SU-DHL-6 (cell line): Measurements from ENCODE around the gene OR51L1.

ENCODE experiments used
- H2AFZ ChIP-seq: fragments of 200-600 bp; sonication (generic); 2 replicates; pipeline ENCODE4 v1.6.1; 2014; ENCODE audit warnings: low read depth, mild to moderate bottlenecking, moderate library complexity, mixed read lengths, antibody characterized with exemption, low read length; ENCODE audit not compliant: severe bottlenecking
- H3F3A ChIP-seq: fragments of 200-600 bp; shearing (Covaris generic); 2 replicates; pipeline ENCODE4 v1.6.0; 2016; ENCODE audit warnings: antibody characterized with exemption, mild to moderate bottlenecking; ENCODE audit not compliant: insufficient read depth
- H3K27ac ChIP-seq: fragments of 200-600 bp; sonication (generic); 2 replicates; pipeline ENCODE4 v1.5.1; 2016; ENCODE audit warnings: low read depth, mild to moderate bottlenecking, low read length, moderate library complexity, mixed read lengths
- H3K27me3 ChIP-seq: fragments of 200-600 bp; sonication (generic), shearing (Covaris generic); 2 replicates; pipeline ENCODE4 v1.6.0; 2014; ENCODE audit warnings: mild to moderate bottlenecking, low read length
- H3K36me3 ChIP-seq: fragments of 200-600 bp; sonication (generic); 2 replicates; pipeline ENCODE4 v1.6.1; 2014; ENCODE audit warnings: mild to moderate bottlenecking, low read length, mixed read lengths
- H3K4me2 ChIP-seq: fragments of 300-600, 200-600 bp; shearing (Covaris generic), sonication (generic); 2 replicates; pipeline ENCODE4 v1.6.0; 2014; ENCODE audit warnings: low read length, low read depth, mild to moderate bottlenecking; ENCODE audit not compliant: poor library complexity, severe bottlenecking
- H3K4me3 ChIP-seq: fragments of 200-600 bp; sonication (generic); 2 replicates; pipeline ENCODE4 v1.5.1; 2014; ENCODE audit warnings: antibody characterized with exemption, low read length, mild to moderate bottlenecking, mixed read lengths; ENCODE audit not compliant: insufficient read depth, poor library complexity, severe bottlenecking
- H3K79me2 ChIP-seq: fragments of 200-600 bp; sonication (generic); 2 replicates; pipeline ENCODE4 v1.6.1; 2014; ENCODE audit warnings: mild to moderate bottlenecking, low read length, moderate library complexity; ENCODE audit not compliant: insufficient read depth
- H3K9ac ChIP-seq: fragments of 200-600 bp; sonication (generic); 2 replicates; pipeline ENCODE4 v1.7.0; 2014; ENCODE audit warnings: mild to moderate bottlenecking, low read length
- H3K9me2 ChIP-seq: fragments of 200-600 bp; sonication (generic); replicated peaks from 2 replicates; pipeline ENCODE4 v1.6.1; 2014; ENCODE audit warnings: low read length; ENCODE audit not compliant: insufficient read depth
- H3K9me3 ChIP-seq: fragments of 200-600 bp; sonication (generic); 2 replicates; pipeline ENCODE4 v1.6.1; 2014; ENCODE audit warnings: low read length, mixed read lengths; ENCODE audit not compliant: insufficient read depth
- H4K20me1 ChIP-seq: fragments of 200-600 bp; sonication (generic); 2 replicates; pipeline ENCODE4 v1.6.1; 2014; ENCODE audit warnings: low read depth, mild to moderate bottlenecking, antibody characterized with exemption, low read length, moderate library complexity, mixed read lengths
- CTCF ChIP-seq: fragments of 200-600 bp; sonication (generic); IDR thresholded peaks from one replicate; pipeline ENCODE4 v1.5.1; 2017; ENCODE audit warnings: antibody characterized with exemption, mild to moderate bottlenecking, low read length, moderate library complexity; ENCODE audit not compliant: insufficient read depth, poor library complexity, severe bottlenecking
- EZH2phosphoT487 ChIP-seq: fragments of 200-600 bp; sonication (generic), shearing (Covaris generic); conservative IDR thresholded peaks from 2 replicates; pipeline ENCODE4 v1.6.1; 2018; ENCODE audit warnings: mild to moderate bottlenecking, antibody characterized with exemption, low read length, moderate library complexity, mixed read lengths

OR51L1 gene

GRCh38 chr11:5042091-5042490 lies 47.4 kb downstream of the OR51L1 start:
- H3K27me3 ChIP-seq = no peaks in the 10 kb centered on the region
- no peak overlapping the region for H2AFZ ChIP-seq
- no peaks in the 10 kb centered on the region for H3K79me2 ChIP-seq
- H3K36me3 ChIP-seq = no peaks in the 10 kb centered on the region
- H3K9me3 ChIP-seq = no peaks in the 10 kb centered on the region
- no peaks in the 10 kb centered on the region for H4K20me1 ChIP-seq
- no peak overlapping the region for H3K4me2 ChIP-seq
- H3K4me3 ChIP-seq = no peak overlapping the region
- no peak overlapping the region for H3K9ac ChIP-seq
- no peaks in the 10 kb centered on the region for H3F3A ChIP-seq
- no peaks in the 10 kb centered on the region for H3K9me2 ChIP-seq
- H3K27ac ChIP-seq = no peak overlapping the region
- TF ChIP-seq CTCF (no peak), EZH2phosphoT487 (no peak)

GRCh38 chr11:5043380-5043779 lies 48.7 kb downstream of the OR51L1 start:
- Histone ChIP-seq H3K4me3 (no peak overlapping the region), H3K27me3 (no peaks in the 10 kb centered on the region), H3F3A (no peaks in the 10 kb centered on the region), H2AFZ (no peak overlapping the region), H3K27ac (no peak overlapping the region), H3K9me3 (no peaks in the 10 kb centered on the region), H3K36me3 (no peaks in the 10 kb centered on the region), H3K79me2 (no peaks in the 10 kb centered on the region), H3K4me2 (no peak overlapping the region), H3K9ac (no peak overlapping the region), H3K9me2 (no peaks in the 10 kb centered on the region), H4K20me1 (no peaks in the 10 kb centered on the region)
- TF ChIP-seq EZH2phosphoT487 (no peak), CTCF (no peak)

GRCh38 chr11:5046226-5046625 lies 51.6 kb downstream of the OR51L1 start, which contains the start of gene OR52J3:
OR52J3 (plus strand) TSS chr11:5046526; CDS start chr11:5046526, 0 bp downstream.
- Histone ChIP-seq H3K79me2 (no peaks in the 10 kb centered on the region), H3K9me2 (no peaks in the 10 kb centered on the region), H3K4me3 (no peak within 1 kb of the TSS), H3K4me2 (no peak within 1 kb of the TSS), H3K36me3 (no peaks in the 10 kb centered on the region), H4K20me1 (no peaks in the 10 kb centered on the region; the same call in 1 of the 2 replicates), H3K27ac (no peak within 1 kb of the TSS), H3K27me3 (no peaks in the 10 kb centered on the region), H3K9ac (no peak within 1 kb of the TSS), H2AFZ (no peak within 1 kb of the TSS), H3K9me3 (no peaks in the 10 kb centered on the region), H3F3A (no peaks in the 10 kb centered on the region)
- TF ChIP-seq CTCF (no peak), EZH2phosphoT487 (no peak)
